T-cell (primary cell): ENCODE results near the gene TMEM116. TPM values are rescaled to one million over a fixed set of nuclear protein-coding genes. Genes with fewer than 3 reads are reported as not detected.

Experiments
- ATAC-seq, 4 experiments: fragments of 200-7000 bp in 3 of 4; fragments of 150-1000 bp in 1 of 4; cut with Tn5 transposase; replicated peaks in 1 of 4; 1 replicate in 3 of 4; 2 replicates in 1 of 4; pipeline ENCODE4 v1.10.0; 2021; ENCODE audit warnings: moderate library complexity in 3 of 4, mild to moderate bottlenecking in 2 of 4, moderate number of reproducible peaks in 1 of 4
- CTCF ChIA-PET, 2 donors: fragments of 300-600 bp; sonication (Branson Sonifier 250); formaldehyde crosslinking; loops; one replicate each; lab custom pipeline; 2022; ENCODE audit warnings: antibody characterized with exemption in 2 of 2; lab: Charles Lee
- POLR2A ChIA-PET, 2 donors: fragments of 300-600 bp; sonication (Branson Sonifier 250); formaldehyde crosslinking; loops; one replicate each; lab custom pipeline; 2022; ENCODE audit warnings: antibody characterized with exemption in 2 of 2; lab: Charles Lee
- DNase-seq, 35 experiments: peaks; one replicate each; pipeline versions ENCODE4 v3.0.0 to v3.0.0-alpha.2; 2013 to 2023
- H3K27ac ChIP-seq: one replicate; pipeline ENCODE4 v1.5.1; 2013; ENCODE audit warnings: low read length
- H3K27me3 ChIP-seq, 2 experiments: replicated peaks in 1 of 2; 1 replicate in 1 of 2; 2 replicates in 1 of 2; pipeline versions ENCODE4 v1.6.1 to v1.7.0; 2013; ENCODE audit warnings: low read length in 1 of 2, mixed read lengths in 1 of 2; ENCODE audit not compliant: control insufficient read depth in 2 of 2, insufficient read depth in 2 of 2; ENCODE audit errors: extremely low read depth in 1 of 2
- H3K36me3 ChIP-seq, 2 donors: 1 replicate in 1 of 2; 2 replicates in 1 of 2; pipeline versions ENCODE4 v1.6.1 to v1.7.0; 2013; ENCODE audit warnings: low read length in 1 of 2; ENCODE audit not compliant: control insufficient read depth in 2 of 2, insufficient read depth in 1 of 2; ENCODE audit errors: extremely low read depth in 1 of 2
- H3K4me1 ChIP-seq, 2 experiments: 1 replicate in 1 of 2; 2 replicates in 1 of 2; pipeline versions ENCODE4 v1.6.1 to v1.7.0; 2013; ENCODE audit warnings: low read length in 2 of 2, mixed read lengths in 1 of 2; ENCODE audit not compliant: insufficient read depth in 2 of 2, control insufficient read depth in 1 of 2; ENCODE audit errors: extremely low read depth in 1 of 2
- H3K4me3 ChIP-seq, 2 donors: 1 replicate in 1 of 2; 2 replicates in 1 of 2; pipeline versions ENCODE4 v1.5.1 to v1.7.0; 2013; ENCODE audit warnings: mild to moderate bottlenecking in 2 of 2, low read length in 1 of 2, moderate library complexity in 1 of 2; ENCODE audit not compliant: control insufficient read depth in 1 of 2; ENCODE audit errors: extremely low read depth in 1 of 2
- H3K9me3 ChIP-seq: 2 replicates; pipeline ENCODE4 v1.7.0; 2013
- H3K27ac Mint-ChIP-seq, 2 donors: one replicate each; pipeline ENCODE4 v1.8.0; 2020 to 2021; ENCODE audit warnings: mild to moderate bottlenecking in 2 of 2, mixed read lengths in 2 of 2
- H3K27me3 Mint-ChIP-seq, 2 donors: one replicate each; pipeline ENCODE4 v1.8.0; 2021 to 2022; ENCODE audit warnings: mixed read lengths in 2 of 2
- H3K36me3 Mint-ChIP-seq: one replicate; pipeline ENCODE4 v1.8.0; 2021; ENCODE audit warnings: mixed read lengths
- H3K4me1 Mint-ChIP-seq, 3 donors: one replicate each; pipeline ENCODE4 v1.8.0; 2020 to 2022; ENCODE audit warnings: mixed read lengths in 3 of 3, mild to moderate bottlenecking in 1 of 3
- H3K4me3 Mint-ChIP-seq, 3 donors: one replicate each; pipeline ENCODE4 v1.8.0; 2020 to 2022; ENCODE audit warnings: mild to moderate bottlenecking in 3 of 3, mixed read lengths in 3 of 3, moderate library complexity in 3 of 3
- H3K9me3 Mint-ChIP-seq, 3 donors: one replicate each; pipeline ENCODE4 v1.8.0; 2020 to 2022; ENCODE audit warnings: mixed read lengths in 3 of 3
- WGBS: methylation state at CpG from one replicate; pipeline ENCODE4 v1.1.5; 2013; ENCODE audit warnings: missing lambda C conversion rate; ENCODE audit not compliant: insufficient coverage; 5-methylcytosine and 5-hydroxymethylcytosine counted together
- total RNA-seq, 35 experiments: library from RNA in 6 of 35; stranded (reverse) in 6 of 35; fragments of 120-200 nt in 1 of 35; gene quantifications; one replicate each; pipeline versions ENCODE4 v1.2.1 to v1.2.4 and lab custom pipeline; 2013 to 2026

TMEM116 gene
- total RNA-seq, 5 donors from 2014 or later (not counting 1 experiment from before 2014, with no cell fraction given): 16.0 to 27.2 (median 25.8) TPM

- 96% methylated on average over 6 of the region's 9 CpGs for WGBS
- Histone ChIP-seq H3K4me3 (no peak overlapping the region), H3K4me1 (peaks cover 8 to 40% of the 10 kb centered on the region in 2 experiments), H3K9me3 (no peaks in the 10 kb centered on the region), H3K27ac (peak overlapping the region; percentile 23), H3K36me3 (peaks cover 4 to 7% of the 10 kb centered on the region in 2 donors), H3K27me3 (no peaks in the 10 kb centered on the region)
- H3K9me3 Mint-ChIP-seq: no peaks in the 10 kb centered on the region
- ChIA-PET CTCF (no interaction called here), POLR2A (interaction anchor here in 1 of 2 donors (0.8 kb wide), 1 partner anchor 77 kb away, joined by 3 read pairs; no protein-coding TSS in a partner anchor)
- no peaks in the 10 kb centered on the region for H3K27me3 Mint-ChIP-seq
- peak overlapping the region; percentile 87 for H3K27ac Mint-ChIP-seq
- ATAC-seq: no peak
- DNase-seq: no peak
- peaks cover 58 to 67% (median 63%) of the 10 kb centered on the region in 3 donors for H3K4me1 Mint-ChIP-seq
- peaks cover 9% of the 10 kb centered on the region for H3K36me3 Mint-ChIP-seq
- no peak overlapping the region for H3K4me3 Mint-ChIP-seq
Measured at GRCh38 chr12:112007945-112008344, 5.0 kb downstream of the TMEM116 start.

GRCh38 chr12:112005419-112006395 is 7.3 kb downstream of the TMEM116 start:
- no peaks in the 10 kb centered on the region for H3K9me3 Mint-ChIP-seq
- H3K4me1 ChIP-seq: peaks cover 16 to 31% of the 10 kb centered on the region in 2 experiments
- ChIA-PET POLR2A (interaction anchor here in 1 of 2 donors (0.6 kb wide), 1 partner anchor 28 kb away, joined by 4 read pairs; no protein-coding TSS in a partner anchor), CTCF (no interaction called here)
- H3K9me3 ChIP-seq: no peaks in the 10 kb centered on the region
- no peak for DNase-seq
- no peak for ATAC-seq
- peaks cover 57 to 64% (median 62%) of the 10 kb centered on the region in 3 donors for H3K4me1 Mint-ChIP-seq
- no peaks in the 10 kb centered on the region for H3K27me3 Mint-ChIP-seq
- peak overlapping the region; percentile 28 for H3K27ac ChIP-seq
- peaks cover 4% of the 10 kb centered on the region in 2 donors for H3K36me3 ChIP-seq
- WGBS: 96% methylated on average over 3 of the region's 6 CpGs
- H3K4me3 ChIP-seq: no peak overlapping the region
- peak overlapping the region; percentile 82 to 87 for H3K27ac Mint-ChIP-seq
- H3K4me3 Mint-ChIP-seq: no peak overlapping the region
- H3K27me3 ChIP-seq: no peaks in the 10 kb centered on the region
- peaks cover 3% of the 10 kb centered on the region for H3K36me3 Mint-ChIP-seq

GRCh38 chr12:112004041-112004440 is 8.9 kb downstream of the TMEM116 start:
- H3K27me3 Mint-ChIP-seq: no peaks in the 10 kb centered on the region

GRCh38 chr12:112001576-112001975 is 11.4 kb downstream of the TMEM116 start:
- ChIA-PET POLR2A (interaction anchor here (1.0 to 1.1 kb wide), 2 partner anchors 12 to 60 kb away, joined by 3 read pairs; partner anchors contain the start of genes ERP29 (in 1 of the 2) and TMEM116 (in 1 of the 2)), CTCF (interaction anchor here in 1 of 2 donors (0.6 to 1.5 kb wide), 6 partner anchors 10 to 56 kb away, joined by 3 to 6 read pairs (median 3); partner anchors contain the start of genes ERP29 and TMEM116)
- Histone ChIP-seq H3K27me3 (no peaks in the 10 kb centered on the region), H3K4me3 (peak overlapping the region in 1 of 2 donors; percentile 48), H3K27ac (peak overlapping the region; percentile 76), H3K36me3 (no peaks in the 10 kb centered on the region), H3K4me1 (peaks cover 32 to 42% of the 10 kb centered on the region in 2 experiments), H3K9me3 (no peaks in the 10 kb centered on the region)
- Mint-ChIP-seq H3K36me3 (peaks cover 12% of the 10 kb centered on the region), H3K4me1 (peaks cover 73 to 85% (median 79%) of the 10 kb centered on the region in 3 donors), H3K4me3 (peak overlapping the region; percentile 75 to 84 (median 81)), H3K27ac (peak overlapping the region; percentile 89 to 93), H3K27me3 (no peaks in the 10 kb centered on the region), H3K9me3 (no peaks in the 10 kb centered on the region)
- DNase-seq (no peak), ATAC-seq (peak in 1 of 4 experiments; percentile 7)

More at GRCh38 chr12:112004041-112004440, 8.9 kb downstream of the TMEM116 start:
- H3K4me3 ChIP-seq: no peak overlapping the region
- POLR2A ChIA-PET: interaction anchor here (0.5 to 1.1 kb wide), 5 partner anchors 9 to 55 kb away, joined by 3 read pairs; partner anchors contain the start of genes ERP29 (in 1 of the 2) and TMEM116 (in 1 of the 2)
- Mint-ChIP-seq H3K36me3 (peaks cover 6% of the 10 kb centered on the region), H3K4me1 (peaks cover 61 to 65% (median 65%) of the 10 kb centered on the region in 3 donors), H3K27ac (peak overlapping the region; percentile 87 to 89), H3K4me3 (no peak overlapping the region), H3K9me3 (no peaks in the 10 kb centered on the region)
- ATAC-seq (no peak), DNase-seq (no peak)
- H3K9me3 ChIP-seq: no peaks in the 10 kb centered on the region
- no peak overlapping the region for H3K27ac ChIP-seq
- WGBS: 100% methylated on average over 1 of the region's 3 CpGs
- CTCF ChIA-PET: interaction anchor here (0.7 to 1.8 kb wide), 3 partner anchors 8 to 15 kb away, joined by 4 to 14 read pairs (median 6); partner anchors contain the start of genes ERP29 (in 1 of the 2) and TMEM116 (in 1 of the 2)
- H3K4me1 ChIP-seq: peaks cover 26 to 31% of the 10 kb centered on the region in 2 experiments
- no peaks in the 10 kb centered on the region for H3K27me3 ChIP-seq
- H3K36me3 ChIP-seq: no peaks in the 10 kb centered on the region

GRCh38 chr12:112000820-112001219 is 12.1 kb downstream of the TMEM116 start:
- Mint-ChIP-seq H3K27ac (peak overlapping the region; percentile 89 to 93), H3K4me1 (peaks cover 72 to 85% (median 78%) of the 10 kb centered on the region in 3 donors), H3K27me3 (no peaks in the 10 kb centered on the region), H3K4me3 (peak overlapping the region; percentile 75 to 84 (median 81)), H3K36me3 (peaks cover 12% of the 10 kb centered on the region), H3K9me3 (no peaks in the 10 kb centered on the region)
- Histone ChIP-seq H3K36me3 (no peaks in the 10 kb centered on the region), H3K27me3 (no peaks in the 10 kb centered on the region), H3K4me3 (peak overlapping the region in 1 of 2 donors; percentile 48), H3K9me3 (no peaks in the 10 kb centered on the region), H3K4me1 (peaks cover 35 to 43% of the 10 kb centered on the region in 2 experiments), H3K27ac (peak overlapping the region; percentile 76)
- POLR2A ChIA-PET: interaction anchor here in 1 of 2 donors (0.6 to 1.0 kb wide), 2 partner anchors 13 to 59 kb away, joined by 3 read pairs; no protein-coding TSS in a partner anchor
- DNase-seq (peak in 2 of 35 experiments; percentile 24 to 44), ATAC-seq (peak in 2 of 4 experiments; percentile 28 to 52)
- WGBS: 96% methylated on average over 4 of the region's 8 CpGs
- CTCF ChIA-PET: interaction anchor here in 1 of 2 donors (0.7 to 1.5 kb wide), 2 partner anchors 12 to 55 kb away, joined by 3 to 6 read pairs; partner anchors contain the start of genes ERP29 and TMEM116
